NOMO-1 treated with DMSO at 0.1 percent for 48 hours (cell line): ENCODE measurements around the gene GALNS.
A peak's percentile ranks its signal among the peaks of the same experiment; 100 is the strongest.

Source experiments
- DNase-seq: peaks from one replicate; lab custom pipeline; 2025; ENCODE audit not compliant: unreplicated experiment; lab: John Stamatoyannopoulos, UW

The GALNS gene

DNA sequence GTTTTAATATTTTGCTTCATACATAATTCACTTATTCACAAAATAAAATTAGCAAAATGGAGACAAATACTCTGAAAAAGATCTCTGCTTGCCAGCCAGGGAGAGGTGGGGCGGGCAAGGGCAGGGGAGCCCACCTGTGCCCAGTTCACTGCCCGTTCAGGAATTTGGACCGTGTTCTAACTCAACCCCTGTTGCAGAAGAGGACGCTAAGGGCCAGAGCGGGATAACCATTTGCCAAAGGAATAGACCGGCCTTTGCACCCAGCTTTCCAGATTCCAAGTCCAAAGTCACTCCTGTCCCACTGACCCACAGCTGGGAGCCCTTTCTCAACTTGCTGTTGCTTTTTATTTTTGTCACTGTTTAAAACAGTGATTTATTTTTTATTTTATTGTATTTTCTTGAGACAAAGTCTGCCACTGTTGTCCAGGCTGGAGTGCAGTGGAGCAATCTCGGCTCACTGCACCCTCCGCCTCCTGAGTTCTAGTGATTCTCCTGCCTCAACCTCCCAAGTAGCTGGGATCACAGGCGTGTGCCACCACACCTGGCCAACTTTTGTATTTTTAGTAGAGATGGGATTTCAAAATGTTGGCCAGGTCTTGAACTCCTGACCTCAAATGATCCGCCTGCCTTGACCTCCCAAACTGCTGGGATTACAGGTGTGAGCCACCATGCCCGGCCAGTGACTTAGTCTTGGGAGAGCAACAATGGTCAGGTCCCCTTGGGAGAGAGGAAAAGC is 69.0 kb downstream of the GALNS start:
- no peak for DNase-seq

DNA sequence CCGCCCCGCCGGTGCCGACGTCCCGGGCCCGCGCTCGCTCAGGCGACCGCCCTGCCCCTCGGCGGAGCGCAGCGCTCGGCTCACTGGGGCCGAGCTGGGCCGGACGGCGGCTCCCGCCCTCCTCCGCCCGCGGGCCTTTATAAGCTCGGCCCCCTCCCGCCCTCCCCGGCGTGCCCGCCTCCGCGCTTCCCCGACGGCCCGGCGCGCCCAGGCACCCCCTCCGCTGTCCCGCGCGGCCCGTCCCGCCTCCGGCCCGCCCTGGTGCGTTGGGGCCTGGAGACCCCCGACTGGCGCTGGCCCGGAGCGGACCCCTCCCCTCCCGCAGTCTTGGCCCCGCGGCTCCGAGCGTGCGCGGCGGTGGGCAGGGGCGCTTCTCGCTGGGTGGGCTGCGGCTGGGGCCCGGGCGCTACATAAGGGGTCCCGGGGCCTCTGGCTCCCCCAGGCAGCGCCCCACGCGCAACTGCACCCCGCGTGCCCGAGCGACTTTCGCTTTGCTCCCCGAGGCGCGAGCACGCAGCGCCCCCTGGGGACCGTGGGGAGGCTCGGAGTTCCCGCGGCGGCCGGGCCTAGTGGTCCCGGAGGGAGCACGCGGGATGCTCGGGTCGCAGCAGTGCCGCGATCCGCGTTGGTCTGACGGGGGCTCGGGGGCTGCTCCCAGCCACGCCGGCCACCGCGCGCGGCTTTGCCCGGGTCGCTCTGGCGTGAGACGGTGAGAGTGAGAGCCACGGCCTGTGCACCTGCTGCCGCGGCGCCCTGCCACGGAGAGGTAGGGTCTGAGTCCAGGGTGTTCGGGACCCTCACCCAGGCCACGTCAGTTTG is 71.4 kb downstream of the GALNS start, which contains the start of gene PIEZO1:
TSS of gene PIEZO1 (minus strand) at position 115 of the 819 bp plus-strand sequence. CDS start 256 bp downstream, outside the sequence.
- peak; percentile 39 for DNase-seq

DNA sequence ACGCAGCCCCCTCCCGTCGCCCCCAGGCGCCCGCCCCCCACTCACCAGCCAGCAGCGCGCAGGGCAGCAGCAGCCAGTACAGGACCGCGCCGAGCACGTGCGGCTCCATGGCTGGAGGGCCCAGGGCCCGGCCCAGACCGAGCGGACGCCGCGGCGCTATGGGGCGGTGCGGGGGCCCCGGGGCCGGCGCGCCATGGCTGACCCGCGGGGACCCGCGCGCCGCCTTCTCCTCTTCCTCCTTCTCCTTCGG is 72.0 kb downstream of the GALNS start:
- no peak for DNase-seq

DNA sequence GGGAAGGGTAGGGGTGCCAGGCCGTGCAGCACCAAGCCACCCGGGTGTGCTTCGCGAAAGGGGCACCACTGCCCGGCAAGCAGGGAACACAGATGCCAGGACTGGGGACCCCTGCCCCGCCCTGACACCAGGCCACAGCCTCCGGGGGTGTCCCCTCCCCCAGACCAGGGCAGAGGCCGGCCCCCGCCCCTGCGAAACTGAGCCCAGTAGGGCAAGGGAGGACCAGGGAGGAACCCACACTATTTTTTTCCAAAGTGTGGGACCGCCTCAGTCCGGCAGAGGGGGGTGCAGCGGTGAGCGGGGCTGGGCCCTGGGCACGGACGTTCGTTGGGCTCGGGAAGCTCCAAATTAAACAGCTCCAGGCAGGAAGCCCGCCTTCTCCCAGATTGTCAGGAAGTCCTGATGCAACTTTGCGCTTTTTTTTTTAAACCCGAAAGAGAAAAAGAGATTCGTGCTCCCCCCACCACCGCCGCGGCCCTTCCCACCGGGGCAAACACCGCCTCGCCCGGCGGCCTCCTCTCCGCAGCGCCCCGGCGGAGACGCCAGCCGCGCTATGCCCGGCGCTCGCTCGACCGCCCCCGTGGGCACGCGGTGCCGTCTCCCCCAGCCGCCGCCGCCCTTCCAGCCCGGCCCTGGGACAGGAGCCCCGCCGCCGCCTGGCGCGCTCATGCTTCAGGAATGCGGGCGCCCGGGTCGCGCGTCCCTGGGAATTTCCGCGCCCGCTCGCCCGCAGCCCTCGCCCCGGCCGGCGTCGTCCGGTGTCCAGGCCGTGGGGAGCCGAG is 72.5 kb downstream of the GALNS start:
- peak; percentile 48 for DNase-seq

DNA sequence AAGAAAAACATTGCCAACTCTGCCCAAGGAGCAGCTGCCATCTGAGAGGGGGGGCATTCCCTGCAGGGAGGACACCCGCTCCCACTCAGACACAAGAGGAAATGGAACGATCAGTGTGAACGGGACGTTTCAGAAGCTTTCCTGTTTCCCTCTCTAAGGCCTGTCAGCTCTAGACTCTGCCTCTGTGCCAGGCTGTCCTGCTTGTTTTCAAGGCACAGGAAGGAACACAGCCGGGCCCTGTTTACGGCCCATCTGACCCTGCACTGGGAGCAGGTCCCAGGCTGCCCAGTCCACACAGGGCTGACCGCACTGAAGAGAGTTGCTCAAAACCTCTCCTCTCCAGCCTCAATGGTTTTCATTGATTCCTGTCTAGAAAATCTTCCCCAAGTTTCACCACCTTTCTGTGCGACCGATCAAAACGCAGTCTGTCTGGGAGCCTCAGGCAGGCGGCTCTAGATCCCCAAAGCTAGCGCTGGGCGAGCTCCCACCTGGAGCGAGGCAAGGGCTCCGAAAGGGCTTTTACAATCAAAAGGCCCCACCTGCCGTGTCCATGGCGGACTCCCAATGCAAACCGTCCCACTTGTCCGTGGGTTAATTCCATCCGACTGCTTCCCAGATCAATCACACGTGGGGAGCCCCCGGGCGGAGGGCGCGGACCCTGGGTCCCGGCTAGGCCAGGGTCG is 73.2 kb downstream of the GALNS start:
- DNase-seq: peak; percentile 23

DNA sequence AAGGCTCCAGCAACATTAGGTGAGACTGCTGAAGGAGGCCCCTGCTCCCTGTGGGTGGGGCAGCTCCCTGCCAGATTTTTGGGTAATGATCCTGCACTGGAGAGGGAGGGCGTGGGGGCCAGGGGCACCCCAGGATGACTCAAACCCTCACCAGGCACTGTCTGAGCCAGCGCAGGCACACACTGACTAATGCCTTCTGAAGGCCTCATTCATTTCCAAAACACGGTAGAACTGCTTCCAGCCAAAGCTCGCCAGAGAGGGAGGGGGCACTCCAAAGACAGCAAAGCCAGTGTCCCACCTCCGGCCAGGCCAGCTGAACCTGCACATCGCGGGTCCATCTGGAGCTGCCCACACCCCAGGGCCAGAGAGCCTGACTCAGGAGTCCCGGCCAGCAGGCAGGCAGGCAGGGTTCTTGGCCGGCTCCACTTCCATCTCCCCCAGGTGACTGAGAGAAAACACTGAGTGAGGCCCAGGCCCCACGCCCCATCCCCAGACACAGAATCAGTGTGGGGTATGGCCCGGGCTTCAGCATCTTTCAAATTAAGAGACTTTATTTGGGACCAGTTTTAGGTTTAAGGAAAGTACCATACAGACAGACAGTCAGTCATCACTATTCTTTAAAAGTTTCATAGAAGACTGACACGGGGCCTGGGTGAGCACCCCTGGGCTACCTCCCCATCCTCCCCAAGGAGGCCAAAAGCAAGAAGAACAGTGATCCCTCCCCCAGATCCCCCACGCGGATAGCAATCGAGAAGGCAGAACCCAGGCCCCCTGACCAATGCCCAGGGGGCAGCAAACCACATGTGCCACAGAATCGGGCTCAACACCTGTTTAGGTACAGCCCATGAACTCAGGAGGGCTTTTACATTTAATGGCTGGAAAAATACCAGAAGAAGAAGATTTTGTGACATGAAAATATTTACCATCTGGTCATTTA is 74.0 kb downstream of the GALNS start:
- DNase-seq: no peak

DNA sequence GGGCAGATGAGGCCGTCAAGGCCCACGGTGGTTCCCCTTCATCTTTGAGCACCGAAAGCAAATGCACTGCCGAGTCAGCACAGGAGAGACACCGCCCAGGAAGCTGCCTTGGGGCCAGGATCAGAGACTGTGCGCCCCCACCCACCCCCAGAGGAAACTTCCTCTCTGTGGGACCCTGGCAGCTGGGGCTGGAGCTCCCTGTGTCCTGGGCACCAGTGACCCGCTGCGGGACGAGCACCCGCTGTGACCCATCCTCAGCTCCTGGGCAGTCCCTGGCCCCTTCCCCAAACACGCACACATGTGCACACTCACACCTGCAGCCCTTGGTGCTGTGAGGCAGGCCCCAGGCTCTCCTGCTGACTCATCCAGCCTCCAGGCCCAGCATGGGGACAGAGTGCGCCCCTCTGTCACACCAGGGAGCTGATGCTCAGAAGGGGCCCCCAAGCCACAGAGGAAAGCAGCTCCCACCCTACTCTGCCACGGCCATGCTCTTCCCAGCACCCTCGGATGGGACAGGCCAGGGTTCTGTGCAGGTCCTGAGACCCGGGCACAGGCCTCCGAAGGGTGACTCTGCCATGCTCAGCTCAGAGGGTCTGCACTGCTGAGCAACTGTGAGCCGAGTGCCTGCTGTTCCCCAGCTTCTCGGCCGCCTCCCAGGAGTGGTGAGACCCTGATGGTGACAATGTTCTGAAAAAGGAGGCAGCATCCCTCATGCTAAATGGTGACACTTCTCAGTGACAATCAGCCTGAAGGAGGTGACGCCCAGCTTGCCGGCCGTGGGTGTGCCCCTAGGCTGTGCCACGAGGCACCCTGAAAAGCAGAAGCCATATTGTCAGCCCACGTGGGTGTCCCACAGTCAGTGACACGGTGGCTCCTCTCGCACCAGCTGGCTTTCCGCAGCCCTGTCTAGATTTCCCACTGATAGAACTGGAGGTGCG is 75.3 kb downstream of the GALNS start:
- DNase-seq: peak; percentile 30

DNA sequence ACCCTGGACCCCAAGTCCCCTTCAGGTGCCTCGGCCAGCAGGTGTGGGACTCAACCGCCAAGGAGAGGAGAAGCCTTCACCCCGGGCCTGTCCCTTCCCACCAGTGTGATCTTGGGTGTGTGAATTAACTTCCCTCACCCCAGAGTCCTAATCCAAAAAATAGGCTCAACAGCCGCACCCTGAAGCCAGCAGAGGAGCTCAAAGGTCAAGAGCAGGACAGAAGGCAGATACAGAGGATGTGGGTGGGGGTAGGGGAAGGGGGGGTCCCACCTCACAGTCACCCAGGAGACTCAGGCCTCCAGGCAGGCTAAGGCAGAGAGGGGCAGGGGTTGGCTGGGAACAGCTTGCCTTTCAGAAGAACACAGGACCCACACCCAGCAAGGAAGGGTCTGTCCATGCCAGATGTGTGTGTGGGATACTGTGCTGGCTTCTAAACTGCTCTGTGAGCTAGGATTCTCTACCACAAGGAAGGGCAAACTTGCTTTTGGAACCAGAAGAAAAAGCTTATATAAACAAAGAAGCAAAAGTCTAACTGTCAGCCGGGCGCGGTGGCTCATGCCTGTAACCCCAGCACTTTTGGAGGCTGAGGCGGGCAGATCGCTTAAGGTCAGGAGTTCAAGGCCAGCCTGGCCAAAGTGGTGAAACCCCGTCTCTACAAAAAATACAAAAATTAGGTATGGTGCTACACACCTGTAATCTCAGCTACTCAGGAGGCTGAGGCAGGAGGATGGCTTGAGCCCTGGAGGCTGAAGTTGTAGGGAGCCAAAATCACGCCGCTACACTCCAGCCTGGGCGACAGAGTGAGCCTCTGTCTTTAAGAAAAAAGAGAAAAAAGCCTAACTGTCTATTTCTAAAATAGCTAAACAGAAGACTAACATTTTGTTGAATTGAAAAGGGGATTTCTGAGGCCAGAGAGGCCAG is 76.3 kb downstream of the GALNS start:
- DNase-seq: no peak

DNA sequence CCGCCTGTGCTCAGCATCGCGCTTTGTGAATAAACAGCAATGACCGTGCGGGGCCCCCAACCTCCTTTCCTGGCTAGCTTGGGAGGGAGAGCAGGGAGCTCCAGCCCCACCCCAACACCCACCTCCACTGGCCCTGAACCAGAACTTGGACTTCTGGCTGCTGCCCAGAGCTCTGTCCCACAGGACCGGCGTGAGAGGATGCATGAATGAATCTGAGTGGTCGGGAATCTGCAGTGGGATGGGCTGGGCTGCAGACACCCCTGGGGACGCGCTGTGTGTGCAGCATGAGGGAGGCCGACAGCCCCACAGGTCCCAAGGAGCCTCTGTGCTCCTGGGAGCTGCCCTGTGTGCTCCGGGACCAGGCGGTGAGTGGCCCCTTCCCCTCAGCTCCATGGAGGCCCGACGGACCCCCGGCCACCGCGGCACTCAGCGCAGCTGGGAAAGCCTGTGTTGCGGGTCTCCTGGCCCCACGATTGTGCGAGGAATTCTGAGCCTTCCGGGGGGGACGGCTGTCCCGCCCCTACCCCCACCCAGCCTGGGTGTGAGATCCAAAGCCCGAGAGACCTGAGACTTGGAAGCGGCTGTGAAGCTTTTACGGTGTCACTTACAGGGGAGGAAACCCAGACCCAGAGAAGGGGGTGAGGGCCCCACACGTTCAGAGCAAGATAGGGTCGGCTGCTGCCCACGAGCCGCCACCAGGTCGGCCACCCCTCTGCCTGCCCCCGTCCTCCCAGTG is 77.2 kb downstream of the GALNS start:
- DNase-seq: no peak

DNA sequence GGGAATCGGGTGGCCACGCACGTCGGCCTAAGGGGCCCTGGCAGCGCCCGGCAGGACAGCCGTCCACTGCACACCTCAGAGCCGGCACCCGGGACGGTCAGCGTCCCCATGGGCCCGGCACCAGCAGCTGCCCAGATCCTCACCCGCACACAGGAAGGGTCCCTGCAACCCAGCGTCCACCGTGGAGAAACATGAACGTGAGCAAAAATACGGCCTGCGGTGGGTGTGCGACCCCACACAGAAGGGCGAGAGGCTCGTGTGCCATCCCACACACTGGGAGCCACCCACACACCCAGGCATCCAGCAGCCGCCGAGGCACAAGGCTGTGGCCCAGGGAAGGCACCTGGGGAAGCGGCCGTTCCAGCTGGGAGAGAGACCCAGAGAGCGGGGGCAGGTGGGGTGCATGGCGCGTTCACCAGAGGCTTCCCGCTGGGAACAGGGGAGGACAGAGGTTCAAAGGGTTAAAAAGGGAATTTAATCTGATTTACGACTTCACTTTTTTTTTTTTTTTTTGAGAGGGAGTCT is 78.1 kb downstream of the GALNS start:
- DNase-seq: no peak

DNA sequence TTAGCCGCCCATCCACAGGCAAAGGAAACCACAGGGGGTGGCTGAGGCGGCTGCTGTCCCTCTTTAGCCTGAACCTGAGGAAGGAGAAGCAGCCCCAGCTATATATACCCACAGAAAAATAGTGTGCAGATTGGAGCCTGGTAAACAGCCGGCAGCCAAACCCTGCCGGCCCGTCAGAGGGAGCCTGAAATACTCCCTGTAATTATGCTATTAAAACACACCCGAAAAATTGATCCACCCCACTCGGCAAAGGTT is 78.5 kb downstream of the GALNS start:
- no peak for DNase-seq

DNA sequence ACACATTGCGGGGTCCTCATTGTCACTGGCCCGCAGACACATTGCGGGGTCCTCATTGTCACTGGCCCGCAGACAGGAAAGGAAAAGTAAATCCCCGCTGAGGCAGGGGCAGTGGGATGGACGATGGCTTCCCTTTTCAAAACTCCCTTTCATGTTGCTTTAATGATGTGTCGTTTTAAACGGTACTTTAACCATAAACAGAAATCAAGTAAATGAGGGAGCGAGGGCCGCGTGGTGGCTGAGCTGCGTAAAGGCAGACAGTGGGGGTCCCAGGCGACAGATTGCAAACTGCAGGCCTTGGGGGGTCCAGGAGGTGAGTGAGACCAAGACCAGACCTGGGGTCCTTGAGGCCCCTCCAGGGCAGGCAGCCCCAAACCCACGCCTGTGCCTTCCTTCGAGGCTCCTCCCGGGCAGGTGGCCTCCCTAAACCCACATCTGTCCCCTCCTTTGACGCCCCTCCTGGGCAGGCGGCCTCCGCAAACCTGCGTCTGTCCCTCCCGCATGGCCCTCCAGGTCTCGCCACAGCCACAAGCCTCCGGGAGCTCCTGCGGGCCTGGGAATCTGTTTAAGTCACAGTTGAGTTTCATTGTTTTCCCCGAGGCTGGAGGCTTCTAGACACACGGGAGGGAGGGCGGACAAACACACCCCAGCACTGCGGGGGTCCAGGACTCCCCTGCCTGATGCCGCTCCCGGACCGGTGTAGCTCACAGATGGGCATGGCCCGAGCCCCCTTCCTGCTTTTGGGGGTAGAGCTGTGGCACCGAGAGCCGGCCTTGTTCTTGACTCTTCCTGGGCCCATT is 79.1 kb downstream of the GALNS start:
- no peak for DNase-seq

DNA sequence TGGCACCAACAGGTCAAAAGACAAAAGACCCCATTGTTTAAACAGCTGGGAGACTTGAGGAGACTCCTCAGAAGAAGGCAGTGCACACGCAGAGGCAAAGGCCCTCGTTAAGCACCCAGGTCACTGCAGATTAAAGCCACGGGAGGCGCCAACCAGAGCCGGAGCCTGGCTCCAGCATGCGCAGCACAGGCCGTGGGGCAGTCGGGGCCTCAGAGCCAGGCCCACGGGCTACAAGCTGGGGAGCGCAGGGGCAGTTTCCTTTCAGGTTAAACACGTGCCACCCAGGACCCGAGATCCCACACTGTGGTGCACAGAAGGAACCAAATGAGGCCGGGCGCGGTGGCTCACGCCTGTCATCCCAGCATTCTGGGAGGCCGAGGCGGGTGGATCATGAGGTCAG is 80.9 kb downstream of the GALNS start:
- no peak for DNase-seq

DNA sequence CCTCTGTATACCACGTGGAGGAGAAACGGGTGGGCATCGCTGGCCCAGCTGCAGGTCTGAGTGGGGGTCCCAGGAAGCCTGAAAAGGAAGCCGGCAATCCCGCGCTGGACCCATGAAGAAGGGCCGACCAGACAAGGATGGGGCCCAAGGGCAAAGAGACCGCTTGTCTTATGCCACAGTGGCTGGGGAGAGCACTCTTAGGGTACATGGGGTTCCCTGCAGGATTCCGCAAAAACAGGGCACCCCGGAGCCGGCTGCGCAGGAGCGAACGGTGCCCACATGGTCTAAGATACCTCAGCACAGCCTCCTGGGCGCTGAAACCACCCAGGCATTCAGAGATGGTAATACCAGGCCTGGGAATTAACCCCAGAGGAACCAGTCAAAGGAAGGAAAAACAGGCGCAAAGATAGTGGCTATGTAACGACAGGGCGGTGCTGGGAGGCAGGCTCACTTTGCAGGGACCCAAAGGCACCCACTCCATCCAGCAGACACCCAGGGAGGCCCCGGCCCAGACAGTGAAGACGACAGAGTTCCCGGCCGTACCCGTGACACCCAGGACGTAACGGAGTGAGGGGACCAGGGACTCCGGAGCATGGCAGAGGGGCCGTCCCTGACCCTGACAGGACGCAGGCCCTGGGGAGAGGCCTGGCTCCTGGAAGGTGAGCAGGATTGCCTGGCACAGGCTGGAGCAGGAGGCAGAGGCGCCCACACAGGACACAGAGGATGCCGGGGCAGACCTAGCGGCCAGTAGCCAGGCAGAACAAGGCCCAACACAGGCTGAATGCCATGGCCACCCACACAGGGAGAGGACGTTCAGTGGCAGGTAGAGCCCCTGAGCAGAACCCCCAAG is 82.0 kb downstream of the GALNS start:
- DNase-seq: no peak

DNA sequence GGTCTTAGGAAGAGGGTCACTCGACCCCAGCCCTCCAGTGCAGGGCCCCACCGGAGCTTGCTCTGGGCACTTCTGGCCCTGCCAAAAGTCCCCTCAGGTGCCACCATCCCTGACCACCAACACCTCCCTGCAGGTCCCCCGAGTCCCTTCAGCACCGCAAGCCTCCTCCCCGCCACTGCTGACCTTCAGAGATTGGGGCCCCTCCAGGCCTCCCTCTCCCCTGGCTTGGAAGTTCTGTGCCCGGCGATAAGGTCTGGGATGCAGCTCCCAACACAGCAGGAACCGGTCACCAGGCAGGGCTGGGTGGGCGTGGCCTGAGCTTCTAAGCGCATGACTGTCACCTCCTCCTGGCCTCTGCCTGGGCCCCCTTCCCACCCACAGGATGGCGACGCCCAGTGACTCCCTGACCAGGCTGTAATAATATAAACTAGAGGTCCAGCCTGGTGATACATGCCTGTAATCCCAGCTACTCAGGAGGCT is 82.9 kb downstream of the GALNS start:
- no peak for DNase-seq
